Measurements from ENCODE around the gene SLC25A25. TPM values are rescaled to one million over a fixed set of nuclear protein-coding genes. Genes with fewer than 3 reads are reported as not detected.

The SLC25A25 gene
- total RNA-seq, 1 experiment from 2014 or later = 10.7 TPM

DNA sequence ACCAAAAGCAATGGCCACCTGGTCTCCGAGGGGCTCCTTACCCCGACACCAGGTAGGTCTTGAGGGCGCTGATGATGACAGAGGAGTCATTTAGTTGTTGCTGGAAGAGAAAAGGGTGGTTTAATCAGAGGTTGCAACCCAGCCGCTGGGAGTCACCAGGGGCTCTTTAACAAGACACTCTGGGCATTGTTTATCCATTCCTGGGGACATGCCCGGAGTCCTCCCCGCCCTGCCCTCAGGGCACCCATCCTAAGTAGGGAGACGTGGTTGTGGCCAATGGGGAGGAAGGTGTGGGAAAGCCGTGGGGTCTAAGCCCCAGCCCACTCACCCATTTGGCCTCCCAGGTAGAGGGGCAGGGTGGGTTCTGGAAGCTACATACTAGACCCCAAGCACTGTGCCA, 56.4 kb downstream of the SLC25A25 start:
- intact Hi-C loops (cut with micrococcal nuclease; ENCODE audit: unreplicated experiment) = no loop called here
- ChIA-PET CTCF (interaction anchor here (0.8 kb wide), 1 partner anchor 36 kb away, joined by 3 read pairs; the partner anchor contains the start of gene BBLN), POLR2A (no interaction called here)
- DNase-seq (ENCODE audit: low read depth, low spot score) (no peak), ATAC-seq (no peak)
- in situ Hi-C loops (cut with HindIII; ENCODE audit: low pct_unique_long_range_greater_than_20kb, low sequenced_read_pairs) = no loop called here
- TF ChIP-seq POLR2AphosphoS5 (IDR thresholded peaks at IDR 0.05; ENCODE audit: low read depth, low read length) (no peak), SIN3A (IDR thresholded peaks at IDR 0.05; ENCODE audit: borderline replicate concordance, insufficient read depth, low read depth, low read length) (no peak), TCF7L2 (IDR thresholded peaks at IDR 0.05; ENCODE audit: low read depth, low read length) (no peak)
- TF ChIP-seq, protein P1, sequence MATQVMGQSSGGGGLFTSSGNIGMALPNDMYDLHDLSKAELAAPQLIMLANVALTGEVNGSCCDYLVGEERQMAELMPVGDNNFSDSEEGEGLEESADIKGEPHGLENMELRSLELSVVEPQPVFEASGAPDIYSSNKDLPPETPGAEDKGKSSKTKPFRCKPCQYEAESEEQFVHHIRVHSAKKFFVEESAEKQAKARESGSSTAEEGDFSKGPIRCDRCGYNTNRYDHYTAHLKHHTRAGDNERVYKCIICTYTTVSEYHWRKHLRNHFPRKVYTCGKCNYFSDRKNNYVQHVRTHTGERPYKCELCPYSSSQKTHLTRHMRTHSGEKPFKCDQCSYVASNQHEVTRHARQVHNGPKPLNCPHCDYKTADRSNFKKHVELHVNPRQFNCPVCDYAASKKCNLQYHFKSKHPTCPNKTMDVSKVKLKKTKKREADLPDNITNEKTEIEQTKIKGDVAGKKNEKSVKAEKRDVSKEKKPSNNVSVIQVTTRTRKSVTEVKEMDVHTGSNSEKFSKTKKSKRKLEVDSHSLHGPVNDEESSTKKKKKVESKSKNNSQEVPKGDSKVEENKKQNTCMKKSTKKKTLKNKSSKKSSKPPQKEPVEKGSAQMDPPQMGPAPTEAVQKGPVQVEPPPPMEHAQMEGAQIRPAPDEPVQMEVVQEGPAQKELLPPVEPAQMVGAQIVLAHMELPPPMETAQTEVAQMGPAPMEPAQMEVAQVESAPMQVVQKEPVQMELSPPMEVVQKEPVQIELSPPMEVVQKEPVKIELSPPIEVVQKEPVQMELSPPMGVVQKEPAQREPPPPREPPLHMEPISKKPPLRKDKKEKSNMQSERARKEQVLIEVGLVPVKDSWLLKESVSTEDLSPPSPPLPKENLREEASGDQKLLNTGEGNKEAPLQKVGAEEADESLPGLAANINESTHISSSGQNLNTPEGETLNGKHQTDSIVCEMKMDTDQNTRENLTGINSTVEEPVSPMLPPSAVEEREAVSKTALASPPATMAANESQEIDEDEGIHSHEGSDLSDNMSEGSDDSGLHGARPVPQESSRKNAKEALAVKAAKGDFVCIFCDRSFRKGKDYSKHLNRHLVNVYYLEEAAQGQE (IDR thresholded peaks at IDR 0.05; ENCODE audit: insufficient read depth in 1 of 2, low read depth in 2 of 2, low read length in 1 of 2) = no peak
- TF ChIP-seq, protein P2, sequence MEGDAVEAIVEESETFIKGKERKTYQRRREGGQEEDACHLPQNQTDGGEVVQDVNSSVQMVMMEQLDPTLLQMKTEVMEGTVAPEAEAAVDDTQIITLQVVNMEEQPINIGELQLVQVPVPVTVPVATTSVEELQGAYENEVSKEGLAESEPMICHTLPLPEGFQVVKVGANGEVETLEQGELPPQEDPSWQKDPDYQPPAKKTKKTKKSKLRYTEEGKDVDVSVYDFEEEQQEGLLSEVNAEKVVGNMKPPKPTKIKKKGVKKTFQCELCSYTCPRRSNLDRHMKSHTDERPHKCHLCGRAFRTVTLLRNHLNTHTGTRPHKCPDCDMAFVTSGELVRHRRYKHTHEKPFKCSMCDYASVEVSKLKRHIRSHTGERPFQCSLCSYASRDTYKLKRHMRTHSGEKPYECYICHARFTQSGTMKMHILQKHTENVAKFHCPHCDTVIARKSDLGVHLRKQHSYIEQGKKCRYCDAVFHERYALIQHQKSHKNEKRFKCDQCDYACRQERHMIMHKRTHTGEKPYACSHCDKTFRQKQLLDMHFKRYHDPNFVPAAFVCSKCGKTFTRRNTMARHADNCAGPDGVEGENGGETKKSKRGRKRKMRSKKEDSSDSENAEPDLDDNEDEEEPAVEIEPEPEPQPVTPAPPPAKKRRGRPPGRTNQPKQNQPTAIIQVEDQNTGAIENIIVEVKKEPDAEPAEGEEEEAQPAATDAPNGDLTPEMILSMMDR (IDR thresholded peaks at IDR 0.05) = no peak
- Histone ChIP-seq H3K4me1 (ENCODE audit: control insufficient read depth, insufficient read depth, low read length) (0 out of 2 replicates have a peak, but pooled peaks cover 3% of the 10 kb centered on the region), H3K9me3 (ENCODE audit: control insufficient read depth, insufficient read depth, low read depth, low read length) (no peaks in the 10 kb centered on the region), H3K27me3 (ENCODE audit: control insufficient read depth, insufficient read depth, low read length) (no peaks in the 10 kb centered on the region), H3K36me3 (ENCODE audit: control insufficient read depth, insufficient read depth, low read length) (peaks cover 2% of the 10 kb centered on the region; the same call in 1 of the 2 replicates), H3K4me3 (ENCODE audit: low read depth in 2 of 2, low read length in 2 of 2) (no peak overlapping the region), H3K27ac (ENCODE audit: low read length) (no peak overlapping the region)
- BruUV-seq (replicated peaks) = no TSS peak

DNA sequence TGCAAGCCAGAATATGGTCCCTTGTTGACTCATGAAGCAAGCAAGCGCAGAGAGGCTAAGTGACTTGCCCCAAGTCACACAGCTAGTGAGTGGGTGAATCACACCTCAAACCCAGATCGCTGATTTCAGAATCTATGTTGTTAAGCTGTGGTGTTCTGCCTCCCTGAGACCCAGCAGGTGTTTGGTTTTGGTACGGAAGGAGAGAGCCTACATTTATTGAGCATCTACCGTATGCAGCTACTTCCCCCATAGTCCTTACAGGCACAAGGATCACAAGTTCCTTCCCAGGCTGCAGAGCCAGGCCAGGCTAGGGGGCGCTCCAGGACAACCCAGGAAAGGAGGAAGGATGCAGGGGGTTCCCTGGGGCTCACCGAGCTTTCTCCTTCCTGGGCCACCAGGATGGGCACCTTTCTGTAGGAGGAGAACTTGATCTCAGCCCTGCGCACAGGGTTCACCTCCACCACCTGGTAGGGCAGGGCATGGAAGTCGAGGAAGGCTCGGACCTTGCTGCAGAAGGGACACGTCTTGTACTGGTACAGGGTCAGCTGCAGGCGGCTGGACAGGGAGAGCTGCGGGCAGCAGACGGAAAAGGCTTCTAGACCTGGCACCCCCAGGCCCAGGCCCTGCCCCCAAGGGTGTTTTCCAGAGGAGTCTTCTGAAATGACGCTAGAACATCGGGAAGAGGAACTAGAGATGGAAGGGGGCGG, 57.0 kb downstream of the SLC25A25 start:
- H3K27ac ChIP-seq (ENCODE audit: low read length) = no peak overlapping the region
- ChIA-PET POLR2A (interaction anchor here (0.6 kb wide), 1 partner anchor 12 kb away, joined by 16 read pairs; no protein-coding TSS in a partner anchor), CTCF (interaction anchor here (0.7 to 0.8 kb wide), 2 partner anchors 35 to 196 kb away, joined by 3 read pairs; partner anchors contain the start of gene BBLN)
- TF ChIP-seq POLR2AphosphoS5 (IDR thresholded peaks at IDR 0.05; ENCODE audit: low read depth, low read length) = no peak
- TF ChIP-seq, protein P2 (IDR thresholded peaks at IDR 0.05) = peak; percentile 91
- TF ChIP-seq, protein P1 (IDR thresholded peaks at IDR 0.05; ENCODE audit: insufficient read depth in 1 of 2, low read depth in 2 of 2, low read length in 1 of 2) = no peak
- in situ Hi-C loops (cut with HindIII; ENCODE audit: low pct_unique_long_range_greater_than_20kb, low sequenced_read_pairs) (no loop called here), intact Hi-C loops (cut with micrococcal nuclease; ENCODE audit: unreplicated experiment) (no loop called here)
- no peaks in the 10 kb centered on the region for H3K9me3 ChIP-seq (ENCODE audit: control insufficient read depth, insufficient read depth, low read depth, low read length)
- peaks cover 2% of the 10 kb centered on the region; the same call in 1 of the 2 replicates for H3K36me3 ChIP-seq (ENCODE audit: control insufficient read depth, insufficient read depth, low read length)
- BruUV-seq (replicated peaks) = no TSS peak
- peak overlapping the region in 1 of 2 experiments; percentile 83; a peak in 1 of 4 replicates for H3K4me3 ChIP-seq (ENCODE audit: low read depth in 2 of 2, low read length in 2 of 2)
- DNase-seq (ENCODE audit: low read depth, low spot score) (no peak), ATAC-seq (no peak)
- 0 out of 2 replicates have a peak, but pooled peaks cover 3% of the 10 kb centered on the region for H3K4me1 ChIP-seq (ENCODE audit: control insufficient read depth, insufficient read depth, low read length)
- no peaks in the 10 kb centered on the region for H3K27me3 ChIP-seq (ENCODE audit: control insufficient read depth, insufficient read depth, low read length)
